Right ventricle myocardium inferior (tissue), 1 donor: Measurements from ENCODE around the gene CYREN. TPM values are rescaled to one million over a fixed set of nuclear protein-coding genes. Genes with fewer than 3 reads are reported as not detected.

ENCODE experiments used
- ATAC-seq: fragments of 200-7000 bp; cut with Tn5 transposase; one replicate; pipeline ENCODE4 v1.9.1; 2020; ENCODE audit warnings: mild to moderate bottlenecking, moderate library complexity
- DNase-seq: peaks from one replicate; pipeline ENCODE4 v3.0.0; 2021; ENCODE audit errors: missing footprints
- intact Hi-C: fragments of 100-400 bp; cut with DNase I; formaldehyde crosslinking; loops from one replicate; pipeline ENCODE4 v1.11.0; 2022
- total RNA-seq: library from RNA; stranded (reverse); fragmentation: NEBNext Ultra II Directional; extraction: Animal tissue kit (Norgen Biotek cat#: 25700); gene quantifications from one replicate; pipeline ENCODE4 v1.2.1, GENCODE V29; 2021
- donor health status: DM: no; HTN: yes; CAD: no; lungs with severe emphysema.

CYREN gene
- total RNA-seq, 1 donor from 2014 or later, result 22.5 TPM

GRCh38 chr7:135166338-135166990 is 4.0 kb downstream of the CYREN start:
- ATAC-seq (no peak), DNase-seq (no peak)
- intact Hi-C loops, result no loop called here

GRCh38 chr7:135165862-135166261 is 4.6 kb downstream of the CYREN start:
- ATAC-seq (no peak), DNase-seq (no peak)
- intact Hi-C loops, result no loop called here

GRCh38 chr7:135164357-135165061 is 6.0 kb downstream of the CYREN start:
- DNase-seq (no peak), ATAC-seq (peak; percentile 6)
- intact Hi-C loops, result no loop called here

- intact Hi-C loops, result no loop called here
- DNase-seq (no peak), ATAC-seq (no peak)
Observed at GRCh38 chr7:135162382-135163001, 8.0 kb downstream of the CYREN start.

- peak; percentile 64 for DNase-seq
- intact Hi-C loops, result no loop called here
- no peak for ATAC-seq
Observed at GRCh38 chr7:135161669-135162068, 8.8 kb downstream of the CYREN start.

GRCh38 chr7:135160858-135161653 is 9.5 kb downstream of the CYREN start:
- intact Hi-C loops, result no loop called here
- ATAC-seq (no peak), DNase-seq (peak; percentile 65)

GRCh38 chr7:135160098-135160857 is 10.2 kb downstream of the CYREN start:
- DNase-seq, result peak; percentile 57
- intact Hi-C loops, result no loop called here
- no peak for ATAC-seq

GRCh38 chr7:135159359-135160085 is 11.0 kb downstream of the CYREN start:
- intact Hi-C loops, result no loop called here
- DNase-seq (no peak), ATAC-seq (no peak)

- DNase-seq (peak; percentile 42), ATAC-seq (peak; percentile 2)
- intact Hi-C loops, result loop anchor here (1.0 kb wide), 1 partner anchor 11 kb away; the partner anchor contains the start of gene TMEM140
Observed at GRCh38 chr7:135158874-135159273, 11.6 kb downstream of the CYREN start.

- ATAC-seq (peak; percentile 76), DNase-seq (no peak)
- intact Hi-C loops, result loop anchor here (1.0 kb wide), 1 partner anchor 10 kb away; the partner anchor contains the start of gene TMEM140
Observed at GRCh38 chr7:135158141-135158655, 12.3 kb downstream of the CYREN start.

GRCh38 chr7:135156290-135156689 is 14.2 kb downstream of the CYREN start:
- no peak for ATAC-seq
- intact Hi-C loops, result no loop called here
- no peak for DNase-seq

GRCh38 chr7:135154734-135155133 is 15.8 kb downstream of the CYREN start:
- intact Hi-C loops, result no loop called here
- ATAC-seq (no peak), DNase-seq (no peak)

- ATAC-seq (no peak), DNase-seq (no peak)
- intact Hi-C loops, result no loop called here
Observed at GRCh38 chr7:135152442-135152841, 18.1 kb downstream of the CYREN start.

- DNase-seq (no peak), ATAC-seq (no peak)
- intact Hi-C loops, result no loop called here
Observed at GRCh38 chr7:135151533-135151932, 19.0 kb downstream of the CYREN start.

- DNase-seq, result no peak
- intact Hi-C loops, result no loop called here
- ATAC-seq, result no peak
Observed at GRCh38 chr7:135151132-135151531, 19.4 kb downstream of the CYREN start.

GRCh38 chr7:135150072-135150782 is 20.3 kb downstream of the CYREN start:
- ATAC-seq, result no peak
- intact Hi-C loops, result no loop called here
- no peak for DNase-seq
